Body of pancreas (tissue), 4 donors: ENCODE data around the gene TALDO1. TPM values are rescaled to one million over a fixed set of nuclear protein-coding genes. Genes with fewer than 3 reads are reported as not detected.

Experiments
- ATAC-seq: fragments of 150-250 bp; one replicate; pipeline ENCODE4 v1.9.1; 2016
- DNase-seq, 4 donors: peaks; one replicate each; pipeline ENCODE4 v3.0.0-alpha.2; 2019
- H3K27ac ChIP-seq, 4 donors: fragments of 200-600 bp; sonication (generic); 1 replicate in 3 of 4; 2 replicates in 1 of 4; pipeline versions ENCODE4 v1.5.1 to v1.6.1; 2016 to 2019; ENCODE audit warnings: mild to moderate bottlenecking in 1 of 4, mixed read lengths in 1 of 4, moderate library complexity in 1 of 4
- H3K27me3 ChIP-seq, 2 donors: fragments of 200-600 bp; sonication (generic); one replicate each; pipeline ENCODE4 v1.6.0; 2016; ENCODE audit warnings: mild to moderate bottlenecking in 1 of 2
- H3K36me3 ChIP-seq, 2 donors: fragments of 200-600 bp; sonication (generic); replicated peaks in 1 of 2; 2 replicates each; pipeline ENCODE4 v1.5.1; 2016; ENCODE audit warnings: low read depth in 2 of 2; ENCODE audit not compliant: insufficient read depth in 1 of 2
- H3K4me1 ChIP-seq: fragments of 200-600 bp; sonication (generic); one replicate; pipeline ENCODE4 v1.6.0; 2016
- H3K4me3 ChIP-seq, 2 donors: fragments of 200-600 bp; sonication (generic); 1 replicate in 1 of 2; 2 replicates in 1 of 2; pipeline ENCODE4 v1.5.1; 2016 to 2019
- H3K9me3 ChIP-seq, 3 donors: fragments of 200-600 bp; sonication (generic); 1 replicate in 2 of 3; 2 replicates in 1 of 3; pipeline ENCODE4 v1.5.1; 2016
- CTCF ChIP-seq, 7 experiments: fragments of 450-650 bp in 4 of 7; fragments of 200-600 bp in 3 of 7; sonication (generic) in 3 of 7; IDR thresholded peaks; one replicate each; pipeline ENCODE4 v1.5.1; 2016 to 2019; ENCODE audit warnings: antibody characterized with exemption in 7 of 7
- POLR2A ChIP-seq, 3 donors: fragments of 450-650 bp; IDR thresholded peaks; one replicate each; pipeline ENCODE4 v1.6.1; 2016; ENCODE audit warnings: antibody characterized with exemption in 3 of 3, mild to moderate bottlenecking in 2 of 3
- WGBS, 2 donors: methylation state at CpG; one replicate each; pipeline ENCODE4 v1.1.5; 2017; 5-methylcytosine and 5-hydroxymethylcytosine counted together
- intact Hi-C: fragments of 100-400 bp; cut with DNase I; formaldehyde crosslinking; loops from one replicate; pipeline ENCODE4 v1.15.1; 2023
- total RNA-seq, 2 donors: library from RNA; depleted of rRNA; stranded (reverse); fragments of >200 nt; gene quantifications; one replicate each; pipeline ENCODE4 v1.1.0, GENCODE V29; 2016

The TALDO1 gene
- 100 to 1,000 TPM in 1 of 2 donors, 10 to 100 TPM in 1; 78.9 to 119 TPM for total RNA-seq

GRCh38 chr11:747158-748006, at the start of gene TALDO1:
Gene TALDO1, plus strand, starts transcription at chr11:747464. Its CDS starts 18 bp downstream, at chr11:747482.
- ATAC-seq (peak; percentile 95), DNase-seq (peak; percentile 92 to 96 (median 94))
- Histone ChIP-seq H3K4me1 (peaks cover 31% of the 10 kb centered on the region), H3K27ac (peak within 1 kb of the TSS; percentile 64 to 95 (median 90)), H3K36me3 (no peaks in the 10 kb centered on the region), H3K27me3 (no peaks in the 10 kb centered on the region), H3K4me3 (peak within 1 kb of the TSS; percentile 53 to 91), H3K9me3 (no peaks in the 10 kb centered on the region)
- WGBS, 2 donors = 1% methylated on average over 86 of the region's 112 CpGs; no CpG with 5 or more reads in 1 of the 2 donors
- TF ChIP-seq POLR2A (IDR thresholded peaks at IDR 0.05) (peak; percentile 72 to 81 (median 78)), CTCF (IDR thresholded peaks at IDR 0.05) (peak in 5 of 7 experiments; percentile 13 to 54 (median 22))
- intact Hi-C loops = no loop called here

- peak overlapping the region; percentile 72 to 99 (median 97) for H3K27ac ChIP-seq
- no peak for DNase-seq
Measured at GRCh38 chr11:697811-698311, 49.4 kb upstream of the TALDO1 start.

GRCh38 chr11:698493-699115, 48.7 kb upstream of the TALDO1 start:
- Histone ChIP-seq H3K4me1 (peaks cover 45% of the 10 kb centered on the region), H3K4me3 (no peak overlapping the region), H3K27ac (peak overlapping the region in 2 of 4 donors; percentile 8 to 96), H3K27me3 (no peaks in the 10 kb centered on the region), H3K9me3 (no peaks in the 10 kb centered on the region), H3K36me3 (no peaks in the 10 kb centered on the region)
- intact Hi-C loops = no loop called here
- WGBS, 2 donors = 80 to 85% methylated on average over 17 of the region's 17 CpGs
- DNase-seq (no peak), ATAC-seq (no peak)
- TF ChIP-seq POLR2A (IDR thresholded peaks at IDR 0.05) (no peak), CTCF (IDR thresholded peaks at IDR 0.05) (no peak)

More at GRCh38 chr11:697811-698311, 49.4 kb upstream of the TALDO1 start:
- no peak for ATAC-seq
- intact Hi-C loops = no loop called here
- Histone ChIP-seq H3K4me1 (peaks cover 45% of the 10 kb centered on the region), H3K9me3 (no peaks in the 10 kb centered on the region), H3K36me3 (no peaks in the 10 kb centered on the region), H3K4me3 (no peak overlapping the region), H3K27me3 (no peaks in the 10 kb centered on the region)
- TF ChIP-seq CTCF (IDR thresholded peaks at IDR 0.05) (no peak), POLR2A (IDR thresholded peaks at IDR 0.05) (no peak)
- WGBS, 2 donors = 72 to 79% methylated on average over 10 to 11 of the region's 11 CpGs

GRCh38 chr11:699116-699508, 48.2 kb upstream of the TALDO1 start:
- peaks cover 45% of the 10 kb centered on the region for H3K4me1 ChIP-seq
- TF ChIP-seq POLR2A (IDR thresholded peaks at IDR 0.05) (no peak), CTCF (IDR thresholded peaks at IDR 0.05) (no peak)
- H3K27ac ChIP-seq = no peak overlapping the region
- 93 to 94% methylated on average over 7 of the region's 7 CpGs for WGBS, 2 donors
- intact Hi-C loops = no loop called here
- no peaks in the 10 kb centered on the region for H3K9me3 ChIP-seq
- no peaks in the 10 kb centered on the region for H3K27me3 ChIP-seq
- no peak for DNase-seq
- no peaks in the 10 kb centered on the region for H3K36me3 ChIP-seq
- no peak overlapping the region for H3K4me3 ChIP-seq
- ATAC-seq = no peak
